ENCODE data around the gene PPP1R13L.

DNA sequence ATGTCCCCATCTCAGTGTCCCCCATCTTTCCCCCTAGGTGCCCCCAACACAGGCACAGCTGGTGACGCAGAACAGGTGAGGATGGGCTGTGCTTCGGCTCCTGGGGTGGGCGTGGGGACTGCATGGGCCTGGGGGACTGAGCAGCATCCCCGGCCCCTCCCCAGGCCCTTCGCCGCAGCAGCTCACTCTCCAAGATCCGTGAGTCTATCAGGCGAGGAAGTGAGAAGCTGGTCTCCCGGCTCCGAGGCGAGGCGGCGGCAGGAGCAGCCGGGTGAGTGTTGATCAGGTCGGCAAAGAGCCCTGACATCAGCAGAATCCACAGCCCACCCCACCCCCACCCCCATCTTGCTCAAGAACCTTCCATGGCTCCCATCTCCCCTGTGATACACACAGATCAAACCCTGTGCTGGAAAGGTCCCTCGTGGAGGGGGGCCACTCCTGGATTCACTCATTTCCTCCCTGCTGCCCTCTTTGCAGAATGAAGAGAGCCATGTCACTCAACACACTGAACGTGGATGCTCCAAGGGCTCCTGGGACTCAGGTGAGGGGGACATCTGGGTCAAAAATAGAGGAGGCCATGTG lies 54.3 kb downstream of the PPP1R13L start:
- TF ChIP-seq, protein P1, sequence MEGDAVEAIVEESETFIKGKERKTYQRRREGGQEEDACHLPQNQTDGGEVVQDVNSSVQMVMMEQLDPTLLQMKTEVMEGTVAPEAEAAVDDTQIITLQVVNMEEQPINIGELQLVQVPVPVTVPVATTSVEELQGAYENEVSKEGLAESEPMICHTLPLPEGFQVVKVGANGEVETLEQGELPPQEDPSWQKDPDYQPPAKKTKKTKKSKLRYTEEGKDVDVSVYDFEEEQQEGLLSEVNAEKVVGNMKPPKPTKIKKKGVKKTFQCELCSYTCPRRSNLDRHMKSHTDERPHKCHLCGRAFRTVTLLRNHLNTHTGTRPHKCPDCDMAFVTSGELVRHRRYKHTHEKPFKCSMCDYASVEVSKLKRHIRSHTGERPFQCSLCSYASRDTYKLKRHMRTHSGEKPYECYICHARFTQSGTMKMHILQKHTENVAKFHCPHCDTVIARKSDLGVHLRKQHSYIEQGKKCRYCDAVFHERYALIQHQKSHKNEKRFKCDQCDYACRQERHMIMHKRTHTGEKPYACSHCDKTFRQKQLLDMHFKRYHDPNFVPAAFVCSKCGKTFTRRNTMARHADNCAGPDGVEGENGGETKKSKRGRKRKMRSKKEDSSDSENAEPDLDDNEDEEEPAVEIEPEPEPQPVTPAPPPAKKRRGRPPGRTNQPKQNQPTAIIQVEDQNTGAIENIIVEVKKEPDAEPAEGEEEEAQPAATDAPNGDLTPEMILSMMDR (IDR thresholded peaks at IDR 0.05) = no peak
- no peak for TF ChIP-seq POLR2A (IDR thresholded peaks at IDR 0.05)
